CD4-positive, alpha-beta memory T cell (primary cell): Measurements from ENCODE around the gene SMARCD3. TPM values are rescaled to one million over a fixed set of nuclear protein-coding genes. Genes with fewer than 3 reads are reported as not detected.
A peak's percentile ranks its signal among the peaks of the same experiment; 100 is the strongest.

Experiments used
- CTCF ChIA-PET: fragments of 350-600 bp; sonication (Branson Sonifier 250); formaldehyde crosslinking; loops from one replicate; lab custom pipeline; 2021; ENCODE audit warnings: inconsistent platforms; ENCODE audit not compliant: partially characterized antibody; lab: Charles Lee
- POLR2A ChIA-PET: fragments of 350-600 bp; sonication (Branson Sonifier 250); formaldehyde crosslinking; loops from one replicate; lab custom pipeline; 2021; ENCODE audit not compliant: partially characterized antibody; lab: Charles Lee
- DNase-seq, 5 donors: peaks; one replicate each; pipeline versions ENCODE4 v3.0.0 to v3.0.0-alpha.2; 2020 to 2022; ENCODE audit warnings: mixed read lengths in 1 of 5
- H3K27ac ChIP-seq: one replicate; pipeline ENCODE4 v1.7.0; 2013; ENCODE audit warnings: low read depth, low read length
- H3K27me3 ChIP-seq: 2 replicates; pipeline ENCODE4 v1.7.0; 2013; ENCODE audit warnings: mild to moderate bottlenecking, low read length, moderate library complexity; ENCODE audit not compliant: insufficient read depth
- H3K36me3 ChIP-seq: 2 replicates; pipeline ENCODE4 v1.7.0; 2013; ENCODE audit warnings: mild to moderate bottlenecking, low read length, moderate library complexity; ENCODE audit not compliant: insufficient read depth
- H3K4me1 ChIP-seq: 2 replicates; pipeline ENCODE4 v1.7.0; 2013; ENCODE audit warnings: mild to moderate bottlenecking, low read length, moderate library complexity; ENCODE audit not compliant: insufficient read depth
- H3K4me3 ChIP-seq, 2 donors: one replicate each; pipeline ENCODE4 v1.7.0; 2013; ENCODE audit warnings: low read length in 2 of 2, mild to moderate bottlenecking in 1 of 2
- H3K9me3 ChIP-seq, 2 donors: one replicate each; pipeline ENCODE4 v1.7.0; 2013; ENCODE audit warnings: low read length in 2 of 2, control low read depth in 1 of 2; ENCODE audit not compliant: control insufficient read depth in 1 of 2
- H3K27ac Mint-ChIP-seq, 7 donors: one replicate each; pipeline ENCODE4 v1.8.0; 2020 to 2021; ENCODE audit warnings: mixed read lengths in 7 of 7, mild to moderate bottlenecking in 6 of 7, inconsistent platforms in 3 of 7, moderate library complexity in 3 of 7
- H3K27me3 Mint-ChIP-seq, 2 donors: one replicate each; pipeline ENCODE4 v1.8.0; 2020 to 2021; ENCODE audit warnings: mixed read lengths in 2 of 2
- H3K36me3 Mint-ChIP-seq, 2 donors: one replicate each; pipeline ENCODE4 v1.8.0; 2020 to 2021; ENCODE audit warnings: mixed read lengths in 2 of 2, inconsistent platforms in 1 of 2, mild to moderate bottlenecking in 1 of 2
- H3K4me1 Mint-ChIP-seq, 4 donors: one replicate each; pipeline ENCODE4 v1.8.0; 2020 to 2021; ENCODE audit warnings: mixed read lengths in 4 of 4, mild to moderate bottlenecking in 1 of 4
- H3K4me3 Mint-ChIP-seq, 8 donors: one replicate each; pipeline ENCODE4 v1.8.0; 2020 to 2021; ENCODE audit warnings: mixed read lengths in 8 of 8, mild to moderate bottlenecking in 7 of 8, moderate library complexity in 6 of 8, inconsistent platforms in 3 of 8
- H3K9me3 Mint-ChIP-seq, 8 donors: one replicate each; pipeline ENCODE4 v1.8.0; 2020 to 2021; ENCODE audit warnings: mixed read lengths in 8 of 8, mild to moderate bottlenecking in 5 of 8, inconsistent platforms in 3 of 8, moderate library complexity in 1 of 8
- intact Hi-C: fragments of 100-400 bp; cut with micrococcal nuclease; formaldehyde crosslinking; loops from one replicate; pipeline ENCODE4 v1.15.1; 2023
- polyA plus RNA-seq, 2 donors: library from polyadenylated mRNA; unstranded; fragments of 300-500 nt; fragmentation: Illumina TruSeq; gene quantifications; one replicate each; pipeline ENCODE4 v1.2.3, GENCODE V29; 2021
- total RNA-seq, 2 experiments: library from RNA; stranded (reverse); gene quantifications; one replicate each; pipeline ENCODE4 v1.2.3, GENCODE V29; 2021

Gene SMARCD3
- total and polyA plus RNA-seq, 4 experiments from 2014 or later, result 4.0 to 5.2 (median 4.6) TPM

- DNase-seq, result no peak
- POLR2A ChIA-PET, result interaction anchor here (3.8 to 5.1 kb wide), 2 partner anchors 8 to 14 kb away, joined by 32 to 50 read pairs; partner anchors contain the start of genes ABCF2 and CHPF2
- Mint-ChIP-seq H3K4me1 (peaks cover 13 to 43% (median 23%) of the 10 kb centered on the region in 4 donors), H3K27me3 (peaks cover 3 to 4% of the 10 kb centered on the region in 2 donors), H3K4me3 (no peak overlapping the region), H3K36me3 (peaks cover 8 to 13% of the 10 kb centered on the region in 2 donors), H3K27ac (peak overlapping the region in 1 of 7 donors; percentile 22), H3K9me3 (no peaks in the 10 kb centered on the region)
- Histone ChIP-seq H3K27me3 (peaks cover 8% of the 10 kb centered on the region), H3K4me1 (peaks cover 33% of the 10 kb centered on the region), H3K9me3 (no peaks in the 10 kb centered on the region), H3K36me3 (peaks cover 17% of the 10 kb centered on the region), H3K27ac (no peak overlapping the region), H3K4me3 (no peak overlapping the region)
- intact Hi-C loops, result no loop called here
- CTCF ChIA-PET, result no interaction called here
These were observed 7.3 kb downstream of the SMARCD3 start for GRCh38 chr7:151240942-151241754.

GRCh38 chr7:151240536-151240935, 8.0 kb downstream of the SMARCD3 start:
- peaks cover 11 to 39% (median 22%) of the 10 kb centered on the region in 4 donors for H3K4me1 Mint-ChIP-seq
- Histone ChIP-seq H3K9me3 (no peaks in the 10 kb centered on the region), H3K27me3 (peaks cover 8% of the 10 kb centered on the region), H3K27ac (no peak overlapping the region), H3K4me3 (no peak overlapping the region), H3K4me1 (peaks cover 29% of the 10 kb centered on the region), H3K36me3 (peaks cover 21% of the 10 kb centered on the region)
- CTCF ChIA-PET, result no interaction called here
- POLR2A ChIA-PET, result interaction anchor here (4.2 kb wide), 1 partner anchor 13 kb away, joined by 16 read pairs; the partner anchor contains the start of gene ABCF2
- peaks cover 0 to 4% of the 10 kb centered on the region in 2 donors for H3K27me3 Mint-ChIP-seq
- H3K36me3 Mint-ChIP-seq, result peaks cover 8 to 14% of the 10 kb centered on the region in 2 donors
- H3K9me3 Mint-ChIP-seq, result no peaks in the 10 kb centered on the region
- no peak overlapping the region for H3K4me3 Mint-ChIP-seq
- H3K27ac Mint-ChIP-seq, result peak overlapping the region in 1 of 7 donors; percentile 12
- DNase-seq, result no peak
- intact Hi-C loops, result no loop called here

GRCh38 chr7:151239837-151240459, 8.5 kb downstream of the SMARCD3 start:
- intact Hi-C loops, result no loop called here

GRCh38 chr7:151238924-151239836, 9.3 kb downstream of the SMARCD3 start:
- Mint-ChIP-seq H3K27ac (peak overlapping the region in 1 of 7 donors; percentile 55), H3K36me3 (peaks cover 8 to 14% of the 10 kb centered on the region in 2 donors), H3K4me1 (peaks cover 11 to 34% (median 21%) of the 10 kb centered on the region in 4 donors), H3K9me3 (no peaks in the 10 kb centered on the region), H3K4me3 (no peak overlapping the region), H3K27me3 (no peaks in the 10 kb centered on the region)
- H3K36me3 ChIP-seq, result peaks cover 29% of the 10 kb centered on the region
- no peak overlapping the region for H3K4me3 ChIP-seq
- H3K27me3 ChIP-seq, result no peaks in the 10 kb centered on the region
- no peak overlapping the region for H3K27ac ChIP-seq
- no peaks in the 10 kb centered on the region for H3K9me3 ChIP-seq
- ChIA-PET POLR2A (interaction anchor here (4.2 kb wide), 1 partner anchor 12 kb away, joined by 16 read pairs; the partner anchor contains the start of gene ABCF2), CTCF (no interaction called here)
- intact Hi-C loops, result no loop called here
- DNase-seq, result no peak
- H3K4me1 ChIP-seq, result peaks cover 24% of the 10 kb centered on the region

More at GRCh38 chr7:151239837-151240459, 8.5 kb downstream of the SMARCD3 start:
- Histone ChIP-seq H3K27ac (no peak overlapping the region), H3K4me3 (no peak overlapping the region), H3K36me3 (peaks cover 27% of the 10 kb centered on the region), H3K9me3 (no peaks in the 10 kb centered on the region), H3K4me1 (peaks cover 24% of the 10 kb centered on the region), H3K27me3 (peaks cover 5% of the 10 kb centered on the region)
- no peak for DNase-seq
- no peaks in the 10 kb centered on the region for H3K9me3 Mint-ChIP-seq
- H3K4me1 Mint-ChIP-seq, result peaks cover 11 to 37% (median 24%) of the 10 kb centered on the region in 4 donors
- peaks cover 0 to 4% of the 10 kb centered on the region in 2 donors for H3K27me3 Mint-ChIP-seq
- peaks cover 8 to 14% of the 10 kb centered on the region in 2 donors for H3K36me3 Mint-ChIP-seq
- no peak overlapping the region for H3K4me3 Mint-ChIP-seq
- H3K27ac Mint-ChIP-seq, result peak overlapping the region in 1 of 7 donors; percentile 12
- POLR2A ChIA-PET, result interaction anchor here (4.2 kb wide), 1 partner anchor 13 kb away, joined by 16 read pairs; the partner anchor contains the start of gene ABCF2
- CTCF ChIA-PET, result no interaction called here

GRCh38 chr7:151238190-151238810, 10.2 kb downstream of the SMARCD3 start:
- no peak overlapping the region for H3K4me3 ChIP-seq
- no peak overlapping the region for H3K4me3 Mint-ChIP-seq
- H3K36me3 Mint-ChIP-seq, result peaks cover 11 to 19% of the 10 kb centered on the region in 2 donors
- peaks cover 12 to 34% (median 20%) of the 10 kb centered on the region in 4 donors for H3K4me1 Mint-ChIP-seq
- no peaks in the 10 kb centered on the region for H3K27me3 ChIP-seq
- peaks cover 29% of the 10 kb centered on the region for H3K36me3 ChIP-seq
- intact Hi-C loops, result no loop called here
- ChIA-PET POLR2A (interaction anchor here (4.2 kb wide), 1 partner anchor 11 kb away, joined by 16 read pairs; the partner anchor contains the start of gene ABCF2), CTCF (no interaction called here)
- H3K27ac Mint-ChIP-seq, result no peak overlapping the region
- H3K27ac ChIP-seq, result no peak overlapping the region
- no peak for DNase-seq
- H3K9me3 Mint-ChIP-seq, result no peaks in the 10 kb centered on the region
- H3K27me3 Mint-ChIP-seq, result no peaks in the 10 kb centered on the region
- H3K9me3 ChIP-seq, result no peaks in the 10 kb centered on the region
- peaks cover 25% of the 10 kb centered on the region for H3K4me1 ChIP-seq
